Stimulated activated CD4-positive, alpha-beta T cell treated with anti-CD3 and anti-CD28 coated beads, Interleukin-1b, Interleukin-23, amount 100 ng/mL, for 4 hours (primary cell): Measurements from ENCODE around the gene C2CD3.

Experiments used
- DNase-seq, 2 donors: peaks; one replicate each; pipeline ENCODE4 v3.0.0-alpha.2; 2020; ENCODE audit warnings: low read depth in 2 of 2

Gene C2CD3

GRCh38 chr11:73981051-73981805 is 189.6 kb downstream of the C2CD3 start:
- no peak for DNase-seq

GRCh38 chr11:73980001-73980961 is 190.5 kb downstream of the C2CD3 start:
- DNase-seq, result peak; percentile 40 to 58

GRCh38 chr11:73978576-73979086 is 192.2 kb downstream of the C2CD3 start:
- DNase-seq, result no peak

GRCh38 chr11:73977856-73978519 is 192.8 kb downstream of the C2CD3 start:
- DNase-seq, result no peak

- DNase-seq, result no peak
Measured at GRCh38 chr11:73976451-73977151, 194.2 kb downstream of the C2CD3 start.

GRCh38 chr11:73975479-73975757 is 195.4 kb downstream of the C2CD3 start:
- DNase-seq, result no peak

- DNase-seq, result no peak
Measured at GRCh38 chr11:73974604-73975478, 196.0 kb downstream of the C2CD3 start.

GRCh38 chr11:73972620-73973449 is 198.0 kb downstream of the C2CD3 start:
- no peak for DNase-seq

- no peak for DNase-seq
Measured at GRCh38 chr11:73972187-73972586, 198.6 kb downstream of the C2CD3 start.

GRCh38 chr11:73971175-73971719 is 199.6 kb downstream of the C2CD3 start:
- DNase-seq, result no peak

GRCh38 chr11:73969991-73970800 is 200.6 kb downstream of the C2CD3 start:
- no peak for DNase-seq

GRCh38 chr11:73969091-73969490 is 201.7 kb downstream of the C2CD3 start:
- DNase-seq, result no peak

GRCh38 chr11:73968356-73968966 is 202.3 kb downstream of the C2CD3 start:
- DNase-seq, result no peak

- no peak for DNase-seq
Measured at GRCh38 chr11:73965764-73966121, 205.1 kb downstream of the C2CD3 start.

GRCh38 chr11:73965076-73965763 is 205.6 kb downstream of the C2CD3 start:
- DNase-seq, result no peak

GRCh38 chr11:73963861-73964260 is 206.9 kb downstream of the C2CD3 start:
- DNase-seq, result no peak
